Naive thymus-derived CD4-positive, alpha-beta T cell (primary cell): ENCODE data around the gene IGLL5. TPM values are rescaled to one million over a fixed set of nuclear protein-coding genes. Genes with fewer than 3 reads are reported as not detected.

ENCODE experiments used
- ATAC-seq: fragments of 150-1000 bp; cut with Tn5 transposase; 2 replicates; pipeline ENCODE4 v1.10.0; 2021; ENCODE audit warnings: mild to moderate bottlenecking, moderate library complexity
- CTCF ChIA-PET: fragments of 350-600 bp; sonication (Branson Sonifier 250); formaldehyde crosslinking; loops from one replicate; lab custom pipeline; 2021; ENCODE audit warnings: antibody characterized with exemption; lab: Charles Lee
- POLR2A ChIA-PET: fragments of 350-600 bp; sonication (Branson Sonifier 250); formaldehyde crosslinking; loops from one replicate; lab custom pipeline; 2021; ENCODE audit warnings: antibody characterized with exemption, inconsistent platforms; lab: Charles Lee
- DNase-seq, 9 donors: peaks; one replicate each; pipeline versions ENCODE4 v3.0.0 to v3.0.0-alpha.2; 2020 to 2022; ENCODE audit warnings: mixed read lengths in 1 of 9
- H3K27ac ChIP-seq: one replicate; pipeline ENCODE4 v1.7.0; 2013; ENCODE audit warnings: mild to moderate bottlenecking, low read depth, low read length, moderate library complexity
- H3K27me3 ChIP-seq, 2 donors: one replicate each; pipeline ENCODE4 v1.7.0; 2013; ENCODE audit warnings: low read length in 2 of 2, mild to moderate bottlenecking in 2 of 2, moderate library complexity in 2 of 2; ENCODE audit not compliant: control insufficient read depth in 2 of 2, insufficient read depth in 2 of 2
- H3K36me3 ChIP-seq, 3 experiments: 1 replicate in 2 of 3; 2 replicates in 1 of 3; pipeline ENCODE4 v1.7.0; 2013; ENCODE audit warnings: low read length in 3 of 3, mild to moderate bottlenecking in 3 of 3, moderate library complexity in 1 of 3; ENCODE audit not compliant: insufficient read depth in 3 of 3, control insufficient read depth in 2 of 3
- H3K4me1 ChIP-seq, 2 donors: one replicate each; pipeline ENCODE4 v1.7.0; 2013; ENCODE audit warnings: low read length in 2 of 2, mild to moderate bottlenecking in 2 of 2, moderate library complexity in 1 of 2; ENCODE audit not compliant: control insufficient read depth in 2 of 2, insufficient read depth in 2 of 2
- H3K4me3 ChIP-seq: 2 replicates; pipeline ENCODE4 v1.7.0; 2013; ENCODE audit warnings: mild to moderate bottlenecking, low read length
- H3K9me3 ChIP-seq, 3 experiments: 1 replicate in 2 of 3; 2 replicates in 1 of 3; pipeline ENCODE4 v1.7.0; 2013; ENCODE audit warnings: low read length in 3 of 3; ENCODE audit not compliant: control insufficient read depth in 2 of 3
- H3K27ac Mint-ChIP-seq, 9 donors: one replicate each; pipeline ENCODE4 v1.8.0; 2020 to 2022; ENCODE audit warnings: mixed read lengths in 9 of 9, mild to moderate bottlenecking in 8 of 9, moderate library complexity in 5 of 9, inconsistent platforms in 2 of 9
- H3K27me3 Mint-ChIP-seq, 5 donors: one replicate each; pipeline ENCODE4 v1.8.0; 2021 to 2022; ENCODE audit warnings: mixed read lengths in 5 of 5, mild to moderate bottlenecking in 1 of 5
- H3K36me3 Mint-ChIP-seq, 5 donors: one replicate each; pipeline ENCODE4 v1.8.0; 2020 to 2022; ENCODE audit warnings: mixed read lengths in 5 of 5, mild to moderate bottlenecking in 3 of 5, inconsistent platforms in 1 of 5
- H3K4me1 Mint-ChIP-seq, 7 donors: one replicate each; pipeline ENCODE4 v1.8.0; 2020 to 2022; ENCODE audit warnings: mixed read lengths in 7 of 7, mild to moderate bottlenecking in 3 of 7, inconsistent platforms in 1 of 7
- H3K4me3 Mint-ChIP-seq, 10 donors: one replicate each; pipeline ENCODE4 v1.8.0; 2020 to 2022; ENCODE audit warnings: mild to moderate bottlenecking in 10 of 10, mixed read lengths in 10 of 10, moderate library complexity in 6 of 10, inconsistent platforms in 2 of 10
- H3K9me3 Mint-ChIP-seq, 11 donors: one replicate each; pipeline ENCODE4 v1.8.0; 2020 to 2022; ENCODE audit warnings: mixed read lengths in 11 of 11, mild to moderate bottlenecking in 4 of 11, inconsistent platforms in 1 of 11, moderate library complexity in 1 of 11
- intact Hi-C, 2 donors: fragments of 100-400 bp; cut with micrococcal nuclease; formaldehyde crosslinking; loops; one replicate each; pipeline ENCODE4 v1.15.1; 2023
- polyA plus RNA-seq, 2 donors: library from polyadenylated mRNA; unstranded; fragments of 300-500 nt; fragmentation: Illumina TruSeq; gene quantifications; one replicate each; pipeline ENCODE4 v1.2.3, GENCODE V29; 2021
- total RNA-seq, 6 experiments: library from RNA in 5 of 6; stranded (reverse) in 5 of 6; gene quantifications; 1 replicate in 5 of 6; 2 replicates in 1 of 6; pipeline ENCODE4 v1.2.3 and lab custom pipeline; 2021 to 2026

Gene IGLL5
- total and polyA plus RNA-seq, 7 experiments from 2014 or later: 0.53 to 16.0 (median 12.3) TPM; not detected in 4

GRCh38 chr22:22893891-22894739 is 6.5 kb downstream of the IGLL5 start:
- H3K4me1 Mint-ChIP-seq: peaks cover 0 to 3% (median 0%) of the 10 kb centered on the region in 7 donors
- ATAC-seq (no peak), DNase-seq (no peak)
- no peak overlapping the region for H3K4me3 Mint-ChIP-seq
- intact Hi-C loops: no loop called here
- no peak overlapping the region for H3K27ac ChIP-seq
- H3K27me3 Mint-ChIP-seq: peaks cover 4 to 46% (median 18%) of the 10 kb centered on the region in 5 donors
- ChIA-PET POLR2A (no interaction called here), CTCF (interaction anchor here (1.9 kb wide), 1 partner anchor 10 kb away, joined by 6 read pairs; no protein-coding TSS in a partner anchor)
- H3K27me3 ChIP-seq: no peaks in the 10 kb centered on the region
- H3K27ac Mint-ChIP-seq: no peak overlapping the region
- H3K9me3 ChIP-seq: no peaks in the 10 kb centered on the region
- no peak overlapping the region for H3K4me3 ChIP-seq
- H3K9me3 Mint-ChIP-seq: peaks cover 0 to 3% (median 0%) of the 10 kb centered on the region in 11 donors
- no peaks in the 10 kb centered on the region for H3K36me3 Mint-ChIP-seq
- H3K36me3 ChIP-seq: no peaks in the 10 kb centered on the region
- no peaks in the 10 kb centered on the region for H3K4me1 ChIP-seq

- Histone ChIP-seq H3K9me3 (no peaks in the 10 kb centered on the region), H3K36me3 (no peaks in the 10 kb centered on the region), H3K27me3 (no peaks in the 10 kb centered on the region), H3K4me3 (no peak overlapping the region), H3K27ac (no peak overlapping the region), H3K4me1 (no peaks in the 10 kb centered on the region)
- intact Hi-C loops: no loop called here
- ChIA-PET POLR2A (no interaction called here), CTCF (interaction anchor here (1.9 kb wide), 1 partner anchor 11 kb away, joined by 6 read pairs; no protein-coding TSS in a partner anchor)
- no peak for ATAC-seq
- Mint-ChIP-seq H3K27me3 (peaks cover 4 to 44% (median 17%) of the 10 kb centered on the region in 5 donors), H3K9me3 (peaks cover 0 to 3% (median 0%) of the 10 kb centered on the region in 11 donors), H3K4me1 (peaks cover 0 to 3% (median 0%) of the 10 kb centered on the region in 7 donors), H3K4me3 (no peak overlapping the region), H3K27ac (no peak overlapping the region), H3K36me3 (no peaks in the 10 kb centered on the region)
- no peak for DNase-seq
Observed at GRCh38 chr22:22894740-22895731, 7.4 kb downstream of the IGLL5 start.

- no peak overlapping the region for H3K27ac Mint-ChIP-seq
- Histone ChIP-seq H3K27me3 (no peaks in the 10 kb centered on the region), H3K9me3 (no peaks in the 10 kb centered on the region), H3K4me3 (no peak overlapping the region), H3K4me1 (no peaks in the 10 kb centered on the region), H3K27ac (no peak overlapping the region), H3K36me3 (no peaks in the 10 kb centered on the region)
- ChIA-PET POLR2A (no interaction called here), CTCF (no interaction called here)
- intact Hi-C loops: no loop called here
- H3K9me3 Mint-ChIP-seq: peaks cover 0 to 2% (median 0%) of the 10 kb centered on the region in 11 donors
- no peaks in the 10 kb centered on the region for H3K36me3 Mint-ChIP-seq
- peaks cover 0 to 3% (median 0%) of the 10 kb centered on the region in 7 donors for H3K4me1 Mint-ChIP-seq
- peaks cover 4 to 42% (median 17%) of the 10 kb centered on the region in 5 donors for H3K27me3 Mint-ChIP-seq
- no peak for DNase-seq
- ATAC-seq: no peak
- H3K4me3 Mint-ChIP-seq: no peak overlapping the region
Observed at GRCh38 chr22:22895776-22896445, 8.3 kb downstream of the IGLL5 start.

- Histone ChIP-seq H3K9me3 (no peaks in the 10 kb centered on the region), H3K4me1 (no peaks in the 10 kb centered on the region), H3K27ac (no peak overlapping the region), H3K27me3 (no peaks in the 10 kb centered on the region), H3K36me3 (no peaks in the 10 kb centered on the region), H3K4me3 (no peak overlapping the region)
- H3K4me3 Mint-ChIP-seq: no peak overlapping the region
- no peak overlapping the region for H3K27ac Mint-ChIP-seq
- no peak for ATAC-seq
- no peaks in the 10 kb centered on the region for H3K36me3 Mint-ChIP-seq
- no peak for DNase-seq
- H3K27me3 Mint-ChIP-seq: peaks cover 0 to 37% (median 17%) of the 10 kb centered on the region in 5 donors
- ChIA-PET POLR2A (interaction anchor here (0.5 kb wide), 1 partner anchor 69 kb away, joined by 3 read pairs; no protein-coding TSS in a partner anchor), CTCF (no interaction called here)
- H3K9me3 Mint-ChIP-seq: peaks cover 0 to 2% (median 0%) of the 10 kb centered on the region in 11 donors
- H3K4me1 Mint-ChIP-seq: peaks cover 0 to 3% (median 0%) of the 10 kb centered on the region in 7 donors
- intact Hi-C loops: no loop called here
Observed at GRCh38 chr22:22896601-22897000, 9.0 kb downstream of the IGLL5 start.

- Mint-ChIP-seq H3K9me3 (peaks cover 0 to 2% (median 0%) of the 10 kb centered on the region in 11 donors), H3K27me3 (peaks cover 0 to 39% (median 14%) of the 10 kb centered on the region in 5 donors), H3K27ac (no peak overlapping the region), H3K4me3 (no peak overlapping the region), H3K4me1 (peaks cover 0 to 1% (median 0%) of the 10 kb centered on the region in 7 donors), H3K36me3 (no peaks in the 10 kb centered on the region)
- POLR2A ChIA-PET: interaction anchor here (0.5 kb wide), 1 partner anchor 69 kb away, joined by 3 read pairs; no protein-coding TSS in a partner anchor
- no peaks in the 10 kb centered on the region for H3K36me3 ChIP-seq
- ATAC-seq (no peak), DNase-seq (no peak)
- no peaks in the 10 kb centered on the region for H3K4me1 ChIP-seq
- no peak overlapping the region for H3K27ac ChIP-seq
- H3K9me3 ChIP-seq: no peaks in the 10 kb centered on the region
- CTCF ChIA-PET: no interaction called here
- no peak overlapping the region for H3K4me3 ChIP-seq
- intact Hi-C loops: no loop called here
- H3K27me3 ChIP-seq: no peaks in the 10 kb centered on the region
Observed at GRCh38 chr22:22897091-22897490, 9.5 kb downstream of the IGLL5 start.

GRCh38 chr22:22897947-22898346 is 10.3 kb downstream of the IGLL5 start:
- H3K27ac ChIP-seq: no peak overlapping the region
- CTCF ChIA-PET: interaction anchor here (0.6 kb wide), 1 partner anchor 15 kb away, joined by 5 read pairs; no protein-coding TSS in a partner anchor

More at GRCh38 chr22:22897947-22898346, 10.3 kb downstream of the IGLL5 start:
- Histone ChIP-seq H3K4me3 (no peak overlapping the region), H3K27me3 (no peaks in the 10 kb centered on the region), H3K4me1 (no peaks in the 10 kb centered on the region), H3K36me3 (no peaks in the 10 kb centered on the region), H3K9me3 (no peaks in the 10 kb centered on the region)
- Mint-ChIP-seq H3K27me3 (peaks cover 0 to 31% (median 7%) of the 10 kb centered on the region in 5 donors), H3K4me1 (peaks cover 0 to 1% (median 0%) of the 10 kb centered on the region in 7 donors), H3K27ac (no peak overlapping the region), H3K9me3 (peaks cover 0 to 2% (median 0%) of the 10 kb centered on the region in 11 donors), H3K36me3 (no peaks in the 10 kb centered on the region), H3K4me3 (no peak overlapping the region)
- no peak for ATAC-seq
- no peak for DNase-seq
- POLR2A ChIA-PET: no interaction called here
- intact Hi-C loops: no loop called here
